Head of caudate nucleus (tissue), 42 donors: ENCODE data around the gene SEC62.
"Not testable (repeated sequence)": the region's sequence is repeated elsewhere in the genome, so short reads cannot be mapped to it uniquely, and the experiment has no call there.

Experiments
- DNase-seq, 42 donors: peaks; one replicate each; pipeline versions ENCODE4 v3.0.0 to v3.0.0-alpha.2; 2020 to 2021; ENCODE audit warnings: mixed read lengths in 7 of 42
- intact Hi-C: fragments of 100-400 bp; cut with DNase I; formaldehyde crosslinking; loops from one replicate; pipeline ENCODE4 v1.15.0; 2022

Gene SEC62

DNA sequence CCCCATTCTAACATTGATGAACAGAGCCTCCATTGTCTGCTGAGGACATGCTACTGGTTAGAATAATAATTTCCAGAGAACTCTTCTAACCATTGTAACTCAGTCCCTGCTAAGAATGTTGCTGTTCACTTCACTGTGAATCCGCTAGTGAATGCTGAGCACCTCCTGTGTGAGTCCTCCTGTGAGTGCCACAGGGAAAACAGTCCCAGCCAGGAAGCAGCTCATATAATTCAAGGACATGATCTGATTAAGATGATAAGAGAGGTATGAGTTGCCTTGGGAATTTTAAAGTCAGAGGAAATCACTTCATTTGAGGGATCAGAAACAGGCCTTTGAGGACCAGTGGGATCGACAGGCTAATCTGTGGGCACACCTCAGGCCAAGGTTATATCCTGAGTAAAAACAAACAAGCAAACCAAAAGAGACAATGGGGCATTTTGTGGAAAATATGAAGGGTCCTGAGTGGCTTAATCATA, 37.3 kb downstream of the SEC62 start:
- intact Hi-C loops, result no loop called here

DNA sequence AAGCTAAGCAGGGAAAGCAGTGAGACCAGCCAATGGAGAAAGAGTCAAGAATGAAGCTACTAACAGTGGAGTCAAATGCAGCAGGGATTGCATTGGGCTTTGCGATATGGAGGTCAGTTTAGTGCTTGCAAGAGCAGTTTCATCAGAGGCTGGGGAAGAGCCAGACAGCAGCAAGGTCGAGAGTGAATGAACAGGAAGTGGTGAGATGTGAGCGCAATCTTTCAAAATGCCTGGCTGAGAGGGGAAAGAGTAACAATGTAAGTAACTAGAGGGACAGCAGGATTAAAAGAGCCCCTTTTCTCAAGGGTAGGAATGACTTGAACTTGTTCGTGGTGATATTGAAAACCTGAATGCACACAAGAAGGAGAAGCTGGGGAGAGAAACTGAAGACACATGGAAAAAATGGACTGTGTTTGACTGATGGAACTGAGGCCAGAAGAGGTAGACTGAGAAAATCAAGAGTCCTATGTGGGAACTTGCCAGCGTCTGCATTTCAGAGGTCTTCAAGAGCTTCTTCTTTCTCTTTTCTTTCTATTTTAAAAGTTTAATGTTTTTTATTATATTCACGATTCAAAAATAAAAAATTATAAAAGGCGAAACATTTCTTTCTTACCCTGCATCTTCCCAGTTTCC, 40.5 kb downstream of the SEC62 start:
- intact Hi-C loops, result no loop called here
- DNase-seq, result peak in 5 of 42 donors; percentile 16 to 31 (median 18)

More for the DNA sequence above, 37.3 kb downstream of the SEC62 start:
- DNase-seq, result no peak

DNA sequence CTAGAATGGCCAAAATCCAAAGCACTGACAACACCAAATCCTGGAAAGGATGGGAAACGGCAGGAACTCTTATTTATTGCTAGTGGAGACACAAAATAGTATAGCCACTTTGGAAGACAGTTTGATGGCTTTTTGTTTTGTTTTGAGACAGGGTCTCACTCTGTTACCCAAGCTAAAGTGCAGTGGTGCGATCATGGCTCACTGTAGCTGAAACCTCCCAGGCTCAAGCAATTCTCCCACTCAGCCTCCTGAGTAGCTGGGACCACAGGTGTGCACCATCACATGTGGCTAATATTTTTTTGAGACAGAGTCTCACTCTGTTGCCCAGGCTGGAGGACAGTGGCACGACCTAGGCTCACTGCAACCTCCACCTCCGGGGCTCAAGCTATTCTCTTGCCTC, 43.9 kb downstream of the SEC62 start:
- DNase-seq, result no peak
- intact Hi-C loops, result no loop called here

DNA sequence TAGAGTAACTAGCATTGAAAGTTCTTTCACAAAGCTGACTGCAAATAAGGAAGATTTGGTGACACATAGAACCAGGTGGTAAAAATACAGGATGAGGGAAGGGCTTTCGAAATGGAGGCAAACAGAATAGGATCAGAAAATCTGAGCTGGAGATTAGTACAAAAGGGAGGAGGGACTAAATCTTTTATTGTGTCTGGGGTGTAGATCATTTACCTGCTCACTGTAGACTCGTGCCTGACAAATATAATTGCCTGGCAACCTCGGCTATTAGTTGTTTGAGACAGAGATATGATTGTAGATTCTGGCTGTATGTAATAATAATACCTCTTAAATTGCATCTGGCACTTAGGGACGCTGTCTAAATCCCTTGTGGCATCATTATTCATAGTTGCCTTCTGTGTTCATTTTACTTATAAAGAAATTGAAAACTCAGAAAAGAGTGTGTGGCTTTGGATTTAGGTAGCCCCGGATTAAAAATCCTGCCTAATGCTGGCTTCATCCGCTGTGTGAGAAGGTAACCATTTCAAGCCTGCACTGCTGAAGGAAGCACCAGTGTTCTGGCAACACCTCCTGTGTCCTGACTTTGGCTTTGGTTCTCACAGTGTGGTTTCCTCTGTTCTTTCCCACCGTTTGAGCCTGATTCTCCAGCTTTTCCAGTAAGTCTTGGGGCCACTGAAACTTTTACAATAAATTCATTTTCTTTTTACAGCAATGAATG, 46.2 kb downstream of the SEC62 start:
- DNase-seq, result no peak
- intact Hi-C loops, result no loop called here

DNA sequence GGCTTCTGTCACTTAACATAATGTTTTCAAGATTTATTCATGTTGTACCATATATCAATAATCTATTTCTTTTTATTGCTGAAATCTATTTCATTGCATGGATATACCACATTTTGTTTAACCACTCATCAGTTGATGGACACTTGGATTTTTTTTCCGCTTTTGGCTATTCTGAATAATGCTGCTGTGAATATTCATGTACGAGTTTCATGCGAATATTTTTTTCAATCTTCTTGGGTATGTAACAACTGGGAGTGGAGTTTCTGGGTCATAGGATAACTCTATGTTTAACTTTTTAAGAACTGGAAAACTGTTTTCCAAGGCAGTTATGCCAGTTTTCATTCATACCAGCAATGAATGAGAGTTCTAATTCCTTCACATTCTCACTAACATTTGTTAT, 49.5 kb downstream of the SEC62 start:
- intact Hi-C loops, result no loop called here
- no peak for DNase-seq

DNA sequence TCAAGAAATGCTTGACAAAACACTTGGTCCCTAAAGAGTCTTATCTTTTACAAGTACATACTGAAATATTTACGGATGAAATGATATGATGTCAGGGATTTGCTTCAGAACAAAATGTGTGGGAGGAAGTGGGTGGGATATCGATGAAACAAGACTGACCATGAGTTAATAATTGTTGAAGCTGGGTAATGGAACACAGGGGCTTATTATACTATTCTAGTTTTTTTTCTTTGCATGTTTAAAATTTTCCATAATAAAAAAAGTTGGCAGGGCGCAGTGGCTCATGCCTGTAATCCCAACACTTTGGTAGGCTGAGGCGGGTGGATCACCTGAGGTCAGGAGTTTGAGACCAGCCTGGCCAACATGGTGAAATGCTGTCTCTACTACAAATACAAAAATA, 52.7 kb downstream of the SEC62 start:
- intact Hi-C loops, DNase-seq: not testable (repeated sequence)

DNA sequence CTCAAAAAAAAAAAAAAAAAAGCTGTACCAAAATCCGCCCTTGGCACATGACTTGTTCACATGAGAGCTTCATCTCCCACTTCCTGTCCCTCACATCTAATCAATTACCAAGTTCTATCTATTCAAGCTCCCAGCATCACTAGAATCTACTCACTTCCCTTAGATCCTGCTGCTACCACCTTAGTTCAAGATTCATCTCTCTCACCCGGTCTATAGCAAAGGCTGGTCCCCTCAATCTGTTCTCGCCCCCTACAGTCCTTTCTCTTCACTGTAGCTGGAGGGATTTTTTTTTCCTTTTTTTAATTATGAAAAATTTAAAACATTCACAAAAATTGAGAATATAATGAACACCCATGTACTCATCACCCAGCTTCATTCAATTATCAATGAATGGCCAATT, 54.5 kb downstream of the SEC62 start:
- intact Hi-C loops, result no loop called here

DNA sequence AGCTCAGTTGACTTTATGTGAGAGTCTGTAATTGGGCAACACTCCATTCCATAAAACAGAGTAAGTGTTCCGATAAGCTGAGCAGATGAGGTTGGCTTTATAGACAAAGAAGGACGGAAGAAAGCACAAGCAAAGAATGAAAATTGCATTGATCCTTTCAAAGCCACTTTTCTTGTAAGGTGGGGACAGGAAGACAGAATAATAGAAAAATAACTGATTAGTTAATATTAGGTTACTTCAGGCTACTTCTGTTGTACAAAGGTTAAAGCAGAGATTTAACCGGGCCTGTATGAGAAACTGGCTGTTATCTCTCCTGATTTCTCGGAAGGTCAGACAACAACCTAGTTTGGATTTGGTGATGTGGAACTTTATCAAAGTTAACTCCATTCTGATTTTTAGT, 55.7 kb downstream of the SEC62 start:
- no peak for DNase-seq
- intact Hi-C loops, result no loop called here

More for the DNA sequence above, 54.5 kb downstream of the SEC62 start:
- no peak for DNase-seq

DNA sequence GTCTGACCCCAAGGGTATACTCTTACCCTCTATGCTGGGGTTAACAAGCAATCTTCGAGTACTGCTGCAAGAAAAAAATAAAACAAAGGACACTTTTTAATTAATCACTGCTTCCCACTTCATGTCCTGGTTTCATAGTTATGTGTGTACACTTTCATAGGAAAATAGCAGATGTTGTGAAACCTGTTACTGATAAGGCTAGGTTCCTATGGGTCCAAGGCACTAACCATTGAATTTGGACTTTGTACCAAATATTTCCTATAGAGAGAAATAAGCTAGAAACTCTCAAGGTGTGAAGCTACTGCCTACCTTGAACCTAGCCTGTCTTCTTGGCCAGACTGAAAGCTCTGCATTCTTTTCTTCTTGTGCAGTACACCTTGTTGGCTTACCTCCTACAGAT, 56.6 kb downstream of the SEC62 start:
- intact Hi-C loops, result no loop called here
- DNase-seq, result no peak

DNA sequence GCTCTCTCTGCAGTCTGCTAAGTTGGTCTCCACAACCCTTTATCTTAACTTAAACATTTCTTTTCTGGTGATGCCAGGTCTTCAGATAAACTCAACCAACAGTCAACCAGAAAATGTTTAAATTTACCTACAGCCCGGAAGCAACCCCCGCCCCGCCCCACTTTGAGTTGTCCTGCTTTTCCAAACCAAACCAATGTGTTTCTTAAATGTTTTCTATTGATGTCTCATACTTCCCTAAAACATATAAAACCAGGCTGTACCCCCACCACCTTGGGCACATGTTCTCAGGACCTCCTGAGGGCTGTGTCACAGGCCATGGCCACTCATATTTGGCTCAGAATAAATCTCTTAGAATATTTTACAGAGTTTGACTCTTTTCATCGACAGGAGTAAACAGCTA, 58.0 kb downstream of the SEC62 start:
- intact Hi-C loops, result no loop called here
- no peak for DNase-seq

DNA sequence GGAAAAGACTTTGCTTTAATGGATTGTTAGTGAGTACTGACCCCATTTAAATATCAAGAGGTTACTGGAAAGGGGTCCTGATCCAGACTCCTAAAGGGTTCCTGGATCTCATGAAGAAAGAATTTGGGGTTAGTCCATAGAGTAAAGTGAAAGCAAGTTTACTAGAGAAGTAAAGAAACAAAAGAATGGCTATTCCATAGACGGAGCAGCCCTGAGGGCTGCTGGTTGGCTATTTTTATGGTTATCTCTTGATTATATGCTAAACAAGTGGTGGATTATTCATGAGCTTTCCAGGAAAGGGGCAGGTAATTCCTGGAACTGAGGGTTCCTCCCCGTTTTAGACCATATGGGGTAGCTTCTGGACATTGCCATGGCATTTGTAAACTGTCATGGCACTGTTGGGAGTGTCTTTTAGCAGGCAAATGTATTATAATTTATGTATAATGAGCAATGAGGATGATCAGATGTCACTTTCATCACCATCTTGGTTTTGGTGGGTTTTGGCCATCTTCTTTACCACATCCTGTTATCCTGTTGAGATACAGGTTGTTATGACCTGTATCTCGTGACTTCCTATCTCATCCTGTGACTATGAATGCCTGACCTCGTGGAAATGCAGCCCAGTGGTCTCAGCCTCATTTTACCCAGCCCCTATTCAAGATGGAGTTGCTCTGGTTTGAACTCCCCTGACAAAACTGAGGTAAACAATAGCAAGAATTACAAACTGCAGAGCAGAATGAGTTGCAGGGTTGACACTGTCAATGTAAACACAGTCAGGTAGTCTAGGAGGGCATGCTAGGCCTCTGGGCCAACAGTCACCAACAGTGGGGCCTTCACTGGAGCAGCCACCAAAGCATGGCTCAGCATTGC, 60.9 kb downstream of the SEC62 start:
- intact Hi-C loops, result no loop called here
- DNase-seq, result no peak

DNA sequence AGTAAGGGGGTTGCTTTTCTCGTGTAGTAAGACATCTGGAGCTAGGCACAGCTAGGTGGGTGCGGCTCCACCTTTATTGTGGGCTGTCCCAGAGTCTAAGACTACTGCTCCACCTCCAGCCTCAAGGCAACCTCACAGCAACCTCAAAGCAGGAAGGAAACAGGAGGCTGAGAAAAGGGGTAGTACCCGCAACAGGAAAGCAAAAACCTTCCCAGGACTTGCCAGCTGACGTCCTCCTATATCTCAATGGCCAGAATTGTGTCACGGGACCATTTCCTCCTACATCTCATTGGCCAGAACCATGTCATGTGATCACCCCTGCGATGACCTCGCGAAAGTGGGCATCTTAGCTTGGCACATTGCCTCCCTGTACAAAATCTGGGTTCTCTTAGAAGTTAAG, 66.9 kb downstream of the SEC62 start:
- intact Hi-C loops, result no loop called here
- DNase-seq, result no peak

DNA sequence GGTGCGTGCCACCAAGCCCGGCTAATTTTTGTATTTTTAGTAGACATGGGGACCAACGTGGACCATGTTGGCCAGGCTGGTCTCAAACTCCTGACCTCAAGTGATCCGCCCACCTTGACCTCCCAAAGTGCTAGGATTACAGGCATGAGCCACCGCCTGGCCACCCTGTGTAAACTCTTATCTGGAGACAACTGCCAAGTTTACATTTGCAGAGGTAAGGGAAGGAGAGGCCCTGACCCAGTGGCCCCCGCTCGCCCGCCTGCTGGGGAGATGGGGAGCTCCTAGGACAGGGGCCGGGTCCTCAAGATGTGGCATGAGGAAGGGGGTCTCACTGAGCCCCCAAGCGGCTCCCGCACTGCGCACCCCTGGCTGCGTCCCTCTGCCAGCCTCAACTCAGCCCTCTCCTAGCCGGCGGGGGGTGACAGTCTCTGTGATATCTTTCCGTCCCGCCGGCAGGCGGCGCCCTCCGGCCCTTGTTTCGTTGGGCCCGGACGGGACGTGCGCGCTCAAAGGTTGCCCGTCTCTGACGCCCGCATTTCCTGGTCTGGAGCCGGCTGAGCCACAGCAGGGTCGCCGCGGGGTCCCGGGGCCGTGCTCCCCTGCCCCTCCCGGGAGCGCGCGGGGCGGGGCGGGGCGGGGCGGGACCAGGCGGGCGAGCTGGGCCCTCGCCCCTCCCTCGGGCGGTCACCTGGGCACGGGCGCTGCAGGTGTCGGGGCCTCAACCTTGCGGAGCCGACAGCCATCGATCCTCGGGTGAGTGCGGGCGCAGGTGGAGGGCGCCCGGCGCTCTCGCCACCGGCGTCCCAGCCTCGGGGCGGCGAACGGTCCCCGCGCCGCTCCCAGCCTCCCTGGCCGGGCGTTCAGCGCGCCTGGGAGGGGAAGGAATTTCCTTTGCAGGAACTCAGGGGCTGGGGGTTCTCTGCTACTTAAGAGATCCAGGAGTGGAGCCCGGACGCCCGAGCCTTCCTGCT, 71.1 kb downstream of the SEC62 start, which contains the start of gene GPR160:
TSS of gene GPR160 (plus strand) at position 533 of the 971 bp plus-strand sequence. CDS start 45,978 bp downstream, outside the sequence.
- intact Hi-C loops, result no loop called here
- peak; percentile 16 to 79 (median 58) for DNase-seq

DNA sequence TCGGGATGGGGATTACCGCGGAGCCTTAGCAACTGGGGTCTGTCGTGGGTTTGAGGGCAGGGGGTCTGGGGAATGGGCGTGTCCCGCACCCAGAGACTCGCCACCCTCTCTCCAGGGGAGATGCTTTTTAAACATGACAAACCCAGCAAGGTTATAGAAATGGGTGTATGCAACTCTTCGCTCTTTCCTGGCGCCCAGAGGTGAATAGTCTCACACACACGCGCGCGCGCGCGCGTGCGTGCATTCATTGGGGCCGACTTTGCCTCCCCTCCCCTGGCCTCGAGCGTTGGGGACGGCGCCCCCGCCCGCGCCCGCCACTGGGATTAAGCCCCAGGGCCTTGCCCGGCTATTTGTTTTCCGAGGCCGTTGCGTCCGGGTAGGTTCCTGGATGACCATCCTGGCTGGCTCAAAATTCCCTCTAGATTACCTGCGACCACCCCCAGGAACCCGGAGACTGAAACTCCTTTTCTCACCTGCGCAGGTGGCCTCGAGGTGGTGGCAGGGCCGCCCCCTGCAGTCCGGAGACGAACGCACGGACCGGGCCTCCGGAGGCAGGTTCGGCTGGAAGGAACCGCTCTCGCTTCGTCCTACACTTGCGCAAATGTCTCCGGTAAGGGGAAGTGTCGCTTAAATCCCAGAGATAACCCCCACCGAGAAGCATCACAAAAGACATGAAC, 72.0 kb downstream of the SEC62 start:
- peak in 20 of 42 donors; percentile 7 to 57 (median 28) for DNase-seq
- intact Hi-C loops, result no loop called here

DNA sequence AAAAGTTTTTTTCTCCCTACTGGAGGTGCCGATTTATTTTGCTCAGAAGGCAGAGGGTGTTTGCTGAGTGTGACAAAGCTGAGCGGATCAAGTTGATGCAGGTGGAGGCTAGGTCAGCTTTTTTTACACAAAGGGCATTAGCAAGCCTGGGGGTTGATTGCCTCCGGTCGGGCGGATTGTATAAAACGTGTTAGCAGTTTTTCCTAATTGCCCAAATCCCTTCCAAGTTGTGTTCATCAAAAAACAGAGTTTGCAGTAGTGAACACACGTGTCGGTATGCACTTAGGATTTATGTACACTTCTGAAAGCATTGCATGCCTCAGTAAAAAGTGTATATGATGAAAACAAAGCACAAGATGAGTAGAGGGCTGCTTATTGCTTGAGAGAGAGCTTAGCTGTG, 73.8 kb downstream of the SEC62 start:
- DNase-seq, result no peak
- intact Hi-C loops, result no loop called here

DNA sequence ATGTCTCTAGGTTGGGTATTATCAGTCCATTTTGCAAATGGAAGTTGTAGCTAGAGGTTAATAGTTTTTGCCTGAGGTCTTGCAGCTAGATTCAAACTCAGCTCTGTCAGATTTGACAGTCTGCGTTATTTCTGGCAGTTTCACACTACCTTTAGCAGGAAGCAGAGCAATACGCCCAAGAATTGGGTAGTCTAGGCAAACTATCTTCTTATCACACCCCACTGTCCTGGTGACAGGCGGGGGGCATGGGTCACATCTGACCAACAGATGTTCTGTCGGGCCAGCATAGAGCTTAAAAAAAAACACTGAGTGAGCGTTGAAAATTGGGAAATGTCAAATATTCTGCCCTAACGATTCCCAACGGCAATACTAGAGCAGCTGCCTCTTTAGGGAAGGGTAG, 76.9 kb downstream of the SEC62 start:
- intact Hi-C loops, result no loop called here
- no peak for DNase-seq

DNA sequence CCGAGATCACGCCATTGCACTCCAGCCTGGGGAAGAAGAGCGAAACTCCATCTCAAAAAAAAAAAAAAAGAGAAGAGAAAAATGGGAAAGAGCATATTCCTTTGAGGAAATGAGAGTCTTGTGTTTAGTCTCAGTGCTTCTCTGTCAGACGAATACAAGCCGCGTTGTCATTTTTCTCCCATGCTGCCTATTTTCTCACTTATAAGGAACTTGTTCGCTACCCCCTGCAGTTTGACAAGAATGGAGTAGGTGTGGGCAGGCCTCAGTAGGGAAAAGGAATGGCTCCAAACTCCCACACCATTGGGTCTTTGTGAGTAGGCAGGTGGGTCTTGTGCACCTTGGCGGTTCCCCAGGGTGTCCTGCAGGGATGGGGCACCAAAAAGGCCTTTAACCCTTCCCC, 77.7 kb downstream of the SEC62 start:
- no peak for DNase-seq
- intact Hi-C loops, result no loop called here

DNA sequence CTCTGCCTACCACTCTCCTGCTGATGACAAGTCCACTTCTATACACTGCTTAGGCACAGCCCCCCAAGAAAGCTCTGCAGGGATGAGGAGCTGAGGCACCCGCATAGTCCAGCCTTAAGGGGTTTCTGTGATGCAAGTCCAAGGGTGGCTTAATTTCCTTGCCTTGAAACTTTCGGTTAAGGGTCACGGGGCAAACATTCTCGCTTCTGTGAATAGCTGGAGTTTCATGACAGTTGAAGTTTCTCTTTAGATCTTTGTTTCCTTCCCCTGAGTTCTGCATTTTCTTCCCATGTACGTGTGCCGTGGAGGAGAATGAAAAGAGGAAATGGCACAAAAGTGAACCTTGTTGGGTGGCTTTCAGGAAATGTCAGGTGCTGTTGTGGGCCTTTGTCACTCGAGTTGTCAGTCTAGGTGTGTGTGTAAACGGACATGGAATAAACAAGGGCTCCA, 78.2 kb downstream of the SEC62 start:
- DNase-seq, result peak in 3 of 42 donors; percentile 11 to 24 (median 20)
- intact Hi-C loops, result no loop called here
